NCI-H510A (cell line): ENCODE measurements around the gene PRDM12.

ENCODE experiments used
- DNase-seq: peaks from one replicate; lab custom pipeline; 2025; lab: John Stamatoyannopoulos, UW

Gene PRDM12

DNA sequence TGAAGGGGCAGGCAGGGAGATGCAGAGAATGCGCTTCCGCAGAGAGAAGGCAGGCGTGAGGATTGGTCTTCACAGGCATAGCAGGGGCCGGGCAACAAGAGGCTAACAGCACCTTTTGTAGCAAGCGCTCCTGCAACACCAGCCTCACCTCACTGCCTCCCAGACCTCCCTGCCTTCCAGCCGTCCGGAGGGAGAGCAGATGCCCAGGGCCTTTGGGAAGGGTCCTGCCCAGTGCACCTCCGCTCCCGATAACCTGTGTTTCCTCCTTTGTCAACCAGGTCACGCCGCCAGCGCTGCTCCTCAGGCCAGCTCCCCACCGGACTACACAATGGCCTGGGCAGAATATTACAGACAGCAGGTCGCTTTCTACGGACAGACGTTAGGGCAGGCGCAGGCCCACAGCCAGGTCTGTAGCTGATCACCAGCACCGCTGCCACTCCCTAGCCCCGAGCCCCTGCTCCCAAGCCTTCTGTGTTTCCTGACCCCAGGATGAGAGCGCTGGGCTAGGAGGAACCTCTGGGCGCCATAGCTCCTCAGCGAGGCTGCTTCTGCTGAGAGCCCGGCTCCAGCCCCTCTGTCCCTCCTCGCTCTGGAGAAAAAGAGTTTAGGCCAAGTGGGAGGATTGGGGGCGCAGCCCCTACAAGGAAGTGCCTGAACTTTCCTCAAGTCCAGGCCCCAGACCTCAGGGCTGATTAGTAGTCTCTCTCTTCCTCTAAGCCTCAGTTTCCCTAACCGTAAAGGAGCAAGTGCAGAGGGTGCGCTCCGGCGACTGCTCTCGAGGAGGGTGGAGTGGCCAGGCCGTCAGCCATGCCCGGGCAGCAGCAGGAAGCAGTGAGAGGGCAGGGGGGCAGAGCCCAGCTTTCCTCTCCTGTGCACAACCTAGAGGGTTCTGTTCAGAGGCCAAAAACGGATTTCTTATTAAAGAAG is 28.4 kb upstream of the PRDM12 start:
- DNase-seq = no peak

DNA sequence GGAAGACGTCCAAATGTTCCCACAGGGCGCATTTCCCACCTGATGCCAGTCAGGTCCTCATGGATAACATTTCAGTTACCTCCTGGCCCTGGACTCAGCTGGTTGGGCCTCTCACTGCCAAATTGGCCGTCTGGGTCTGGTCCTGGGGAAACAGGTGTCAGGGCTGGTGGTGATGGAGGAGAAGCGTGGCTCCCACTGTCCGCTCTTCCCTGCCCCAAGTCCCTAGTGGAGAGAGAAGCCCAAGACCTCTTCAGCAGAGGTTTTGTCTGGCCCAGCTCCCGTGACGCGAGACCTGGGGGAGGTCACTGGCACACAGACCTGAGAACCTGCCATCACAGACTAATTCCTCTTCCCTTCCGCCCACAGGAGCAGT is 27.8 kb upstream of the PRDM12 start:
- no peak for DNase-seq

DNA sequence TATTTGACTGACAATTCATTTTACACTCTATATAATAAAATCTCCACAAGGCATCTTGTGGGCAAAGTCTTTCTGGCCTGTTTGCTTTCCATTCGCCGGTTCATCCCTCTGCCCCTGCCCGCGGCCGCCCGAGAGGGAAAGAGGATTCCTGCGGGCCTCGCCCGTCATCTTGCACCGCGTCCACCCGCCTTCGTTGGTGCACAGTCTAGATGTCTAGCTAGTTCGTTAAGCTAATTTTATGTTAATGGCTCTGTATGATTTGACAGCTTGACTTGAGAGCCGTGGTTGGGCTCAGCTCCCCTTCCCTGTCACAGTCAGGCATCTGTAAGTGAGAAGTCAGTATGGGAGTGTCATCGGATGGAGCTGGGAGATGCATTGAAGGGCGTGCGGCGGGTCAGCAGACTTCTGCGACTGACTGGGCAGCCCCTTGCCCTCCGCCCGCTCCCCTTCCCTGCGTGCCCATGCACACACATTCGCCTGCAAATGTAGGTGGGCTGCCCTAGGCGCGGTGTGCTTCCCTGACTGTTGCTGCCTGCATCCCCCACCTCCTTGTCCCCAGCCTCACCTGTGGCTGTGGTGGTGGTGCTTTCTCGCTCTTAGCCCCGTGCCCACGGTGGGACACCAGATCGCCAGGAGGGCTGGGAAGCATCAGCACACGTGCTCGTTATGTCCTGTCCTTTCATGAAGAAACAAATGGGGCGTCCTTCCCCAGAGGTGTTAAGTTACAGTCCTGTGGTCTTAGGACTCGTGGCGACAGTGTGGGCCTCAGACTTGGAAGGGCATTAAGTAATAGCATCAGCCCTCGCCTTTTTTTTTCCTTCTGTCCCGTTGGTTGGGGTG is 25.9 kb upstream of the PRDM12 start:
- DNase-seq = no peak

DNA sequence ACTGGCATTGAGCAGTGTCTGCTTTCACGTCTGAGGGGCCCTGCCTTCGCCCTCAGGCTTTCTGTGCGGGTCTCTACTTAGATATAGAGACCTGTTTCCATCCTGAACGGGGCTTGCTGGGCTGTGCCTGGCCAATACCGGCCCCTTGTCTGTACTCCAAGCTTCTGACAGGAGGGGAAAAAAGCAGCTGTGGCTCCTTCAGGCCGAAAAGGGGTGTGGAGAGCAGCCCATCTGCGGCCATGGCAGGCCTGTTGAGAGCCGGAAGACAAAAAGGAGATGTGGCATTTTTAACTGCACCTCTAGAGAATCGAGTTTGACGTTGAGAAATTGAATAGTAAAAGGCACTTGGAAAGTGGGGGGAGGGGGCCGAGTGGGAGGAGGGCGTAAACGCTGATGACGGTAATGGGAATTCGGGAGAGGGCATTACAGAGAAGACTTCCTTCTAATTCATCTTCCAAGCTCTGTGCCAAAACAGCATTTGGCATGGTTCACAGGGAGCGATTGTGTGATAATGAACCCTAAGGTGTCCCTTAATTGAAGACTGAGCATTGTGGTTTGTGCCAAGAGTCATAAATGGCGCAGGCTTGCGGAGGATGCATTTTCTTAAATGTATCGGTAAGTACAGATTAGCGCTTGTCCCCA is 25.1 kb upstream of the PRDM12 start:
- no peak for DNase-seq

DNA sequence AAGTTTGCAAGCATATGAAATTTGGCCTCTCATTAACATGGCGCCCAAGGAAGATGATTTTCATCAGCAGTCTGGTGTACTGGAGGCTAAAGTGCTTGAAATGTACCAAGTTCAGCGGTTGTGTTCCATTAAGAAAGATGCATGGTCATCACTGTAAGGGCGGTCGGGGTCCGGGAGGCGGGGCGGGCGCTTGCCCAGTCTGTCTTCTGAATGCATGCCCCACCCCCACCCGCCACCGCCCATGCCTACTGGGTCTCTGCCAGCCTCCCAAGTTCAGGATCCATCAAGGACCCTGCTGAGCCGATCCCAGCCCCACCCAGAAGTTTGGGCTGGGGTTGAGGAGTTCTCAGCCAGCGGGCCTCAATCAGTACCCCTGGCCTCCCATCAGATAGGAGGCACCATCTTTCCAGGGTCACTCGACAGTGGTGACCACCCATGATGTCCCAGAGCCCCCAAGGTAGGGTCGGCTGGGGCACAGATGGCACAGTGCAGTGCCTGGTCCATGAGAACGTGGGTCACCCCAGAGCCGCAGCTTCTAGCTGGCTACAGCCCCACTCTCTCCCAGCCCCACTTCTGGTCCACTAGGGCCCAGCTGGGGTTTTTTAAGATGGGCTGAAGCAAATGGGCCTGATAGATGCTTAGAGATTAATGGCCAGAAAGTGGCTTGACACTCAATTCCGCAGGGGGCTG is 24.4 kb upstream of the PRDM12 start:
- no peak for DNase-seq

DNA sequence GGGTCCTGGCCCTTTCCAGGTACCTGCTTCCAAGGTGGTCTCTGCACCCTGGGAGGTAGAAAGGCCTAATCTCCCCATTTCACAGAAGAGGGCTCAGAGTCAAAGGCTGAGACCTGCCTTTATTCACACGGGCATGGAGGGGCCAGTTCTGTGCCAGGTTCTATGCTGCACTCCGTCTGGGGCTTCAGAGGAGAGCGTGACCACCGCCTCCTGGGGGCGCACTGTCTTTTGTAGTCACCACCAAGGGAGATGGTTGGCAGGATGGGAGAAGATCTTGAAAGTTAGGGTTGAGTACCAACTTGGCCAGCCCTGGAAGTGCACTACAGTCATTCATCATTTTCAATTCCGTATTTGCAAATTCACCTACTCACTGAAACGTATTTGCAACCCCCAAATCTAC is 23.7 kb upstream of the PRDM12 start:
- no peak for DNase-seq

DNA sequence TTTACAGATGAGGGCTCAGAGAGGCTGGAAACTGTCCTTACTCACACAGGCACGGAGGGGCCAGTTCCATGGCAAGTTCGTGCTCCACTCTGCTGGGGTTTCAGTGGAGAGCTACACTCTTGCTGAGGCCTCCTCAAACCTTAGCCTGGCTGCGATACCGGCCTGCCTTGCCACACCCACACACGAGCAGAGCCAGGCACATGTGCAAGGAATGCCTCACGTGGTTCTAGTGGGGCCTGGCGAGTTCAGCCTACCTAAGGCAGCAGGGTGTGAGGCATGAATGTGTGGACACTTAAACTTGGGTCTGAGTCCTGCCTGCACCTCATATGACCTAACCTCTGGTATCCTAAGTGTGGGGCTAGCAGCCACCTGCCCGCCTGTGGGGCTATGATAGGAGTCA is 21.5 kb upstream of the PRDM12 start:
- no peak for DNase-seq

DNA sequence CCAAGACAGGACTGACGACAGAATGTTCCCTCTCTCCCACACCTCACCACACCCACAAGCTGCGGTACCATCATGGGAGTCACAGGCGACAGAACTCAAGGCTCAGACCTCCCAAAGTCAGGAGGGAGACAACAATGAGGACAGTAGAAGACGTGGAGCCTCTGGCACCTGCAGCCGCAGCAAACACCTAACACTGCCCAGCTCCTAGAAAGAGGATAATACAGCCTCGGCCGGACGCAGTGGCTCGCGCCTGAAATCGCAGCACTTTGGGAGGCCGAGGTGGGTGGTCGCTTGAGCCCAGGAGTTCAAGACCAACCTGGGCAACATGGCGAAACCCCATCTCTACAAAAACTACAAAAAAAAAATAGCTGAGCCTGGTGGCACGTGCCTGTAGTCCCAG is 13.2 kb upstream of the PRDM12 start:
- DNase-seq = no peak

DNA sequence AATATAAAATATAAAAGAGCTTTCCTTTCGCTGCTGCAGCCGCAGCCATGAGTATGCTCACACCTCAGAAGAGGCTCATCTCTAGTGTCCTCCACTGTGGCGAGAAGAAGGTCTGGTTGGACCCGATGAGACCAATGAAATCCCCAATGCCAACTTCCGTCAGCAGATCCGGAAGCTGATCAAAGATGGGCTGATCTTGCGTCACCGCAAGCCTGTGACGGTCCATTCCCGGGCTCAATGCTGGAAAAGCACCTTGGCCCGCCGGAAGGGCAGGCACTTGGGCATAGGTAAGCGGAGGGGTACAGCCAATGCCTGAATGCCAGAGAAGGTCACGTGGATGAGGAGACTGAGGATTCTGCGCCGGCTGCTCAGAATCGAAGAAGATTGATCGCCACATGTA is 12.6 kb upstream of the PRDM12 start:
- no peak for DNase-seq

DNA sequence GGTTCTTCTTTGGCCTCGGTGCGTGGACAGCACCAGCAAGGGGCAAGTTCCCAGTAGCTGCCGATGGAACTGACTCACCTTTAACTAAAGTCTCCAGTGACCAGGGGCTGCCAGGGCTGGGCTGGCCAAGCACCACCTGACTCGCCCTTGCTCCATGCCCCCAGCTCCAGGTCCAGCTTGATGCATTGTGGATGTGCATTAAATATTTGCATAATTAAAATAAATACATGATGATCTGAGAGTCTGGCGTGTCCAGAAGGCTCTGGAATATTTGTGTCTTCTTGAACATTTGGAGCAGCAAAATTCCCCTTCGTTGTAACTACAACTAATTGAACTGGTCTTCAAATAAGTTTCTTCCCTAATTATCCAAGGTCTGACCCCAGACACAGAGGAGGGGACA is 9.5 kb upstream of the PRDM12 start:
- no peak for DNase-seq

DNA sequence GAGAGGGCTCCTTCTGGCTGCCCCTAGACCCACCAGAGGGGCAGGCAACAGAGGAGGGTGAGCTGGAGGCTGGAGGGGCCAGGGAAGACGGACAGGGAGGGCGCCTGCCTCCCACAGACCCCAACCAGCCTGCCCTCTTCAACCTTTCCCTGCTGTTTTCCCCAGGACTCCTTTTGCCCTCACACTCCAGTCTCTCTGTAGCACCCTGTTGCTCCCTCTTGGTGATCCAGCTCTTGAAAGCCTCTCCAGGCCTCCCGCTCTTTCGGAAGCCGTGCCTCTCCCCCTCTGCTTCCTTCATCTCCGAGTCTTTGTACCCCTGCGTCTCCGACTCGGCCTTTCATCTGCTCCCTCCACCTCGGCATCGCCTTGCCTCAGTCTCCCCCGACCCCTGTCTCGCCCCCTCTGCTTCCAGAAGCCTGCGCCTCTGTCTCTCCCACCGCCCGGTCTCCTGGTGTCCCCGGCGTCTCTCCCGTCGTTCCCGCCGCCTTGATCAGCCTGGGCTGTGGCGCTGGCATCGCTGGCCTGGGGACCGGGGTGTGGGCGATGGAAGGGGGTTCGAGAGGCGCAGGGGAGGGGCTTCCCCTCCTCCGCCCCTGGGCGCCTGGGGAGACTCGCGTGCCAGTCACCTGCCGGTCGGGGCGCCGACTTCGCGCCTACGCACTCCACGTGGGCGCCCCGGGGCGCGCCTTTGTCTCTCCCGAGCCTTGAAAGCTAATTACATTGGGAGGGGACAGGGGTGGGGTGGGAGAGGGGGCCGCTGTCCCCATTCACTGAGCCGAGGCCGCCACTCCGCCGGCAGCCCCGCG is 5.3 kb upstream of the PRDM12 start:
- no peak for DNase-seq

DNA sequence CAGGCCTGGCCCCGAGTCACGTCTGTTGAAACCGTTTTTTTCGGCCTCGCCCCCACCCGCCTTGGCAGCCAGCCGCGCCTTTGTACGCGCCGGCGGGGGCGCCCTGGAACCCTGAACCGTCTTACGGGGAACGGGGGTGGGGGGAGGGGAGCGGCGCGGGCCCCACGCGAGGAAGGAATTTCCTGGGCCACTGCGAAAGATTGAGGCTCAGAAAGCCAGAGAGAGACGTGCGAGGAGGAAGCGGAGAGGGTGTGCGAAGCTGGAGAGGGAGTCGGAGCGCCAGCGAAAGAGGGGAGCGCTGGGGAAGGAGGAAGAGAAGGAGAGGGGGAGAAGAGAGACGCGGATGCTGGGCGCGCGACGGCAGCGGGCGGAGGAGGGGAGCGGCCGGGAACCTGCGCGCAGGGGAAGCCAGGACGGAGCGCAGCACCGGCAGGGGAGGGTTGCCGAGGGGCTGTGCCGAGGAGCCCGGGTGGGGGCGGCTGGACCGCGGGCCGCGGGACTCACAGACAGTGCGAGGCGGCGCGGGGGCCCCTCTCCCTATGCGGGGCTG is 4.6 kb upstream of the PRDM12 start:
- DNase-seq = no peak

DNA sequence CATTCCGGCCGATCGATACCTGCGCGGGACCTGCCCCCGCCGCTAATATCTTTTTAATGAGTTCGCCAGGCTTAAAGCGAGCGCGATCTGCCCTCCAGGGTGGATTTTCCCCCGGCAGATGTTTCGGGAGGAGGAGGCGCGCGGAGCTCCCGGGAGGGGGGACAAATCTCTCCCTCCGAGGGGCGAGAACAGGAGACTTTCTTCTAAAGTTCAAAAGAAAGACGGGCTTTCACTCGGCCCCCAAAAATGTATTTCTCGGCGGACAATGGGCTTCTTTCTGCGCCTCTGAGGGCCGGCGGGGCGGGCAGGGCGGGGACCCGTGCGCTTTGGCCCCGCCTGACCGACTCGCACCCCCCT is 4.1 kb upstream of the PRDM12 start:
- DNase-seq = no peak

DNA sequence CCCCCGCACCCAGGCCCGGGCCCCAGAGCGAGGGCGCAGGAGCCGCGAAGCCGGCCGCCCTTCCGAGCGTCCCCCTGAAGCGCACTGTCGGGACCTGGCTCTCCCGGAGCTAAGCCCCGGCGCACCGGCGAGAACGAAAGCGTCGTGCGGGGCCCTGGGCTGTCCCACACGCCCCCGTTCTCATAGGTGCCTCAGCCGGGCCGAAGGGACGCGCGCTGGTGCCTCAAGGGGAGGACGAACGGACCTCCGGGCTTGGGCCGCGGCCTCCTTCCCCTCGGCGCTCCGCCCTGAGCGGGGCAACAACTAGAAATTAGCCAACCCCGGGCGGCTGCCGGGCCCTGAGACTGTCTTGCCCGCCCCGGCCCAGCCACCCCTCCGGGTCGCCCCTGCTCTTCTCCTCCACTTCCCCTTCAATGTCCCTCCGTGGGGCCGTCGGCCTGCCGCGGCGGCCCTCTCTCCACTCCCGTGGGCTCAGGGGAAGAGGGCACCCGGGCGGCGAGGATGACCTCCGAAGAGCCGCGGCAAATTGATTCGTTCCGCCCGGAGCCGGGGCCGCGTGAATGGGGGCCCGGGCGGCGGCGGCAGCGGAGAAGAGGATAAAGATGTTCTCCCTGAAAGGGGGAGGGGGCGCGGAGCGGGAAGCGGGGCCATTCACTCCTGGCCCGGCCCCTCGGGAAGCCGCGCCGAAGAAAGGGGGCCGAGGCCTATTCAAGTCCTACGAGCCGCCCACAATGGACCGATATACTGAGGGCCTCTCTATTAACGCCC is 3.5 kb upstream of the PRDM12 start:
- DNase-seq = no peak

DNA sequence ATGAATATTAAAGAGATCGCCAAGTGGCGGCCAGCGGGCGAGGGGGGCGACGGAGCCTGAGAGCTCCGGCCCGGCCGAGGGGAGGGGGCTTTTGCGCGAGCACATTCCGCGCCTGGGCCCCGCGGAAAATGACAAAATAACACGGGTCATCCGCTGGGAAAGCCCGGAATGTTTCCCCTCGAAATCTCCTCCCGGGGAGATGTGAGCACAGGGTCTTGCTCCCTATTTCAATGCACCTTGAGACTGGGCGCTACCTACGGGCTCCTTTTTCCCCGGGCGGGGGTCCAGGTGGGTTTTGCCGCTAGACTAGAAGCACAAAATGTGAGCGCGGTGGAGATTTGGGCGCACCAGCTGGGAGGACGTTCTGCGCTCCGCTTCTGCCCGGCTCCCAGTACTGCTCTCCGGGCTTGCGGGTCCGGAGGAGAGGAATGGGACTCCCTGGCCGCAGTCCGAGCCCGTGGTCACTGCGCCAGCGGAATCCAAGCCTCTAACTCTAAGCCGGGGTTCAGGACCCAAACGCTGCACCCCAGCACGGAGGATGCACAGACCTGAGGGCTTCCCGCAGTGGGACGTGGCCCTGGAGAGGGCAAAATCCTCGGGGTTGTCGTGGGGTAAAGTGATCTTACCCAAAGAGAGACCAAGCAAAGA is 2.8 kb upstream of the PRDM12 start:
- DNase-seq = no peak

DNA sequence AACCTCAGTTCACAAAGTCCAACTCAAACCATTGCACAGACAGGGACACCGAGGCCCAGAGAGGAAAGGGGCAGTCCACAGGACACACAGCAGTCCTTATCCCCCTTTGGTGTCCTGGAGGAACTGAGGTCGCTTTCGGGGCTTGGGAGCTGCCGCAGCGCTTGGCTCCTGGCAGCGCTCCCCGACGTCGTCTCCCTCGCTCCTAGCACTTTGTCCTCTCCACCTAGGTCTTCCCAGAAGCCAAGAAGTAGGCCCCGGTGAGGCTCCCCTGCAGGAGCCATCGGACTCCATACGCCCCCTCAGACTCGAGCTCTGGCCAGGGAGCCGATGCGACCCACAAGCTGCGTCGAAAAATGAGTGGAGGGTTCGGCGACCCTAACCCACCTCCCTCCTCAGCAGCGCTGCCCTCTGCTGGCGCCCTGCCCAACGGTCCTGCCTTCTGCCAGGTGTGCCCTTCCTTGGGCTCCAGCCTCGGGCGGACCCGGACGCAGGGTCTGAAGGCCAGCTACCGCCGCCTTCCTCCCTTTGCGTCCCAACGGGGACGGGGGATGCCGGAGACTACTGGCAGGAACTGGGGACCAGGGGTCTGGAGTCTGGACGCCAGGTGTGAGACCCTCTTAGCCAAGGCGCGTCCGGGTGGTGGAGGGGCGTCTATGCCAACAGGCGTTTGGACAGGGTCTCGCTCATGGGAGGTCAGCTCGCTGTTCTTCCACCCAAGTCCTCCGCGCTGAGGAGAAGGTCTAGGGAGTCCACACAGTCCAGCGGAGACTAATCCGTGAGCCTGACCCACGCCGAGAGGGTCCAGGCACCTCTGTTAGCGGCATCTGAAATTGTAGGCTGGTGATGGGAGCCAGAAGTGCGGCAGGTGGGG is 2.1 kb upstream of the PRDM12 start:
- no peak for DNase-seq

DNA sequence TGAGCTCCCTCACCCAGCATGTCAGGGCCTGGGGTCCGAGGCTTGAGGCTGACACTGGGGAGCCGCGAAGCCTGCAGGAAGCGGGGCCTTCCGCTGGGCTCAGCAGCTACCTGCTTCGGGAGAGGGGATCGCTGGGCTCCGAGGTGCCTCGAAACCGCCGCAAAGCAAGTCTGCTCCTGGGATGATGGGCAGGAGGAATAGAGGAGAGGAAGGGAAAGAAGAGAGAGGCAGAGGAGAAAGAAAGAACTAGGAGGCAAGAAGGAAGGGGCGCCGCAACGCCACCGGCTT is 1.5 kb upstream of the PRDM12 start:
- no peak for DNase-seq

DNA sequence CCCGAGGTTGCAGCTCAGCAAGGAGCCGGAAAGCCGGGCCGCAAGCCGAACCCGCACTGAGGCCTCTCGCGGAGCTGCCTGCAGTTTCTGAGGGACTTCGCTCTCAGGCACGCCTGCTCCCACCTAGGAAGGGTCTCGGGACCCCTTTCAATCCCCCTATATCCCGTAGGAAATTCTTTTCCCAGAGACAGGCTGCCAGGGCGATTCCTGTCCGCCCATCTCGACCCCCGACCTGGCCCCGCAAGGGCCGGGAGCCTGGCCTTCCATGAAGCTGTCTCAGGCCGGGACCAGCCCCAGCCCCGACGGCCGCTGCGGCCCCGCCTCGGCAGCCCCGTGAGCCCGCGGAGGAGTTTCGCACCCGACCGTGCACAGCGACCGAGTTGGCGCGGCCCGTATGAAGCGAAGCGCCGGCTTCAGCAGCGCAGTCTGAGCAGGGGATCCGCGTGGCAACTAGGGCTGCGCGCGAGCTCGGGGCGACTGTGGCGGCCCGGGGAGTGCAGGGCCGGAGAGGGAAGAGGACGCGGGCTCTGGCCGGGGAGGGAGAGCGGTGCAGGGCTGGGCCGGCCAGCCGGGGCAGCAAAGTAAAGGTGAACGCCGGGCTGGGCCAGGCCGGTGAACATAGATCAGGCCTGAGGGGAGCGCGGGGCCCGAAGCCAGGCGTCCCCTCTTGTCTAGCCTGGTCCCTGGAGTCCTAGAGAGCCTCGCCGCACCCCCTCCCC is 977 bp upstream of the PRDM12 start:
- DNase-seq = no peak

DNA sequence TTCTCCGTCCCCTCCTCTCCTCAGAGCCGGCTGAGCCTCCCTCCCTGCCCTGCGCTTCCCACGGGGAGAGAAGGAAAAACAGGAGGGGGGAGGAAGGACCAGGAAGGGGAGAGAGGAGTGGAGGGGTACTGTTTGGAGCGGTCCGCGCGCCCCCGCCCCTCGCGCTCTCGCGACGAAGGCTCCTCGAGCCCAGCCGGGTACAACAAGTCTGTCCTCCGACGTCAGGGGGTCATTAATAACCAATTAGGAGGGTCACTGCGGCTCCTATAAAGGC is 480 bp upstream of the PRDM12 start:
- DNase-seq = no peak
